Retinal pigment epithelial cell (primary cell): Measurements from ENCODE around the gene KCND1.

Experiments
- DNase-seq: peaks from one replicate; pipeline ENCODE4 v3.0.0-alpha.2; 2010; ENCODE audit warnings: low read depth
- H3K4me3 ChIP-seq: 2 replicates; pipeline ENCODE4 v1.5.1; 2011; ENCODE audit warnings: mild to moderate bottlenecking, low read length, control low read depth, moderate library complexity
- CTCF ChIP-seq: conservative IDR thresholded peaks from 2 replicates; pipeline ENCODE4 v1.5.1; 2011; ENCODE audit warnings: low read depth, low read length, control low read depth, inconsistent platforms

KCND1 gene

GRCh38 chrX:48933757-48934156 is 37.9 kb downstream of the KCND1 start:
- no peak for DNase-seq
- TF ChIP-seq CTCF = no peak
- H3K4me3 ChIP-seq = no peak overlapping the region

- no peak overlapping the region for H3K4me3 ChIP-seq
- DNase-seq = no peak
- no peak for TF ChIP-seq CTCF
Measured at GRCh38 chrX:48927736-48928382, 43.8 kb downstream of the KCND1 start.

- no peak for DNase-seq
- no peak overlapping the region for H3K4me3 ChIP-seq
- no peak for TF ChIP-seq CTCF
Measured at GRCh38 chrX:48927123-48927522, 44.5 kb downstream of the KCND1 start.

GRCh38 chrX:48924270-48924669 is 47.4 kb downstream of the KCND1 start:
- H3K4me3 ChIP-seq = no peak overlapping the region
- TF ChIP-seq CTCF = no peak
- no peak for DNase-seq

GRCh38 chrX:48923771-48924170 is 47.9 kb downstream of the KCND1 start:
- no peak for DNase-seq
- H3K4me3 ChIP-seq = no peak overlapping the region
- TF ChIP-seq CTCF = no peak

- no peak for TF ChIP-seq CTCF
- H3K4me3 ChIP-seq = no peak overlapping the region
- no peak for DNase-seq
Measured at GRCh38 chrX:48920718-48921104, 50.9 kb downstream of the KCND1 start.

GRCh38 chrX:48919947-48920717 is 51.5 kb downstream of the KCND1 start:
- H3K4me3 ChIP-seq = no peak overlapping the region
- no peak for TF ChIP-seq CTCF
- DNase-seq = no peak
